GM12878 (cell line): ENCODE measurements around the gene CRY1. TPM values are rescaled to one million over a fixed set of nuclear protein-coding genes. Genes with fewer than 3 reads are reported as not detected.

Source experiments
- CTCF ChIP-seq, 3 experiments: IDR thresholded peaks in 2 of 3; conservative IDR thresholded peaks in 1 of 3; 2 replicates each; pipeline ENCODE4 v1.5.1; 2011; ENCODE audit warnings: low read depth in 3 of 3, low read length in 3 of 3, mild to moderate bottlenecking in 3 of 3, control low read depth in 2 of 3, moderate library complexity in 2 of 3, inconsistent platforms in 1 of 3, mixed read lengths in 1 of 3; ENCODE audit not compliant: control insufficient read depth in 2 of 3, insufficient read depth in 1 of 3; ENCODE audit errors: extremely low read depth in 1 of 3
- HDGF ChIP-seq: fragments of 450-650 bp; IDR thresholded peaks from 2 replicates; pipeline ENCODE4 v1.6.1; 2016; ENCODE audit warnings: antibody characterized with exemption
- MEF2A ChIP-seq: IDR thresholded peaks from 2 replicates; pipeline ENCODE4 v1.6.1; 2011; ENCODE audit warnings: low read depth, mild to moderate bottlenecking, low read length, moderate library complexity; ENCODE audit not compliant: insufficient read depth
- MEF2B ChIP-seq: fragments of 450-650 bp; IDR thresholded peaks from 2 replicates; pipeline ENCODE4 v1.6.1; 2018; ENCODE audit warnings: mild to moderate bottlenecking, moderate library complexity; ENCODE audit not compliant: partially characterized antibody, poor library complexity, severe bottlenecking
- MLLT1 ChIP-seq: fragments of 450-650 bp; IDR thresholded peaks from 2 replicates; pipeline ENCODE4 v1.6.1; 2016; ENCODE audit warnings: mild to moderate bottlenecking
- MYC ChIP-seq: IDR thresholded peaks from 2 replicates; pipeline ENCODE4 v1.6.1; 2011; ENCODE audit warnings: mild to moderate bottlenecking, low read length, moderate library complexity, inconsistent platforms; ENCODE audit not compliant: insufficient read depth, insufficient replicate concordance, insufficient read length, severe bottlenecking
- POU2F2 ChIP-seq: IDR thresholded peaks from 3 replicates; pipeline ENCODE4 v1.6.1; 2011; ENCODE audit warnings: low read depth, mild to moderate bottlenecking, low read length, borderline replicate concordance
- SIN3A ChIP-seq: IDR thresholded peaks from 2 replicates; pipeline ENCODE4 v1.6.1; 2012; ENCODE audit warnings: low read depth, low read length, improper control_type of control experiment
- SMARCA5 ChIP-seq: fragments of 450-650 bp; IDR thresholded peaks from 2 replicates; pipeline ENCODE4 v1.6.1; 2017; ENCODE audit warnings: mild to moderate bottlenecking
- STAT1 ChIP-seq: fragments of 450-650 bp; conservative IDR thresholded peaks from 2 replicates; pipeline ENCODE4 v1.6.1; 2014; ENCODE audit warnings: antibody characterized with exemption, mild to moderate bottlenecking
- ZBED1 ChIP-seq: IDR thresholded peaks from 2 replicates; pipeline ENCODE4 v1.6.1; 2016; ENCODE audit warnings: borderline replicate concordance
- ZNF274 ChIP-seq: IDR thresholded peaks from one replicate; pipeline ENCODE4 v1.8.0; 2011; ENCODE audit not compliant: insufficient read length, insufficient read depth
- polyA plus RNA-seq, 11 experiments: library from polyadenylated mRNA; depleted of rRNA in 4 of 11; unstranded in 6 of 11; stranded (reverse) in 5 of 11; fragments of >200 nt; fragmentation: Nextera tagmentation in 4 of 11; fragmentation: Illumina TruSeq in 1 of 11; extraction: Ambion mirVana in 4 of 11; extraction: Trizol in 1 of 11; gene quantifications; 1 replicate in 1 of 11; 2 replicates in 10 of 11; pipeline versions ENCODE4 v1.2.1 to v1.2.3, GENCODE V29; 2011 to 2016; ENCODE audit warnings: inconsistent platforms in 2 of 11, missing spikeins in 2 of 11, low read depth in 1 of 11
- total RNA-seq, 4 experiments: library from RNA; depleted of rRNA in 3 of 4; stranded (reverse); fragments of >200 nt in 3 of 4; fragmentation: Illumina TruSeq in 1 of 4; extraction: Trizol in 1 of 4; gene quantifications; 2 replicates each; pipeline versions ENCODE4 v1.2.1 to v1.2.3, GENCODE V29; 2013 to 2021

Gene CRY1
- total and polyA plus RNA-seq, 10 of the 15 experiments (the other 5 are each of a cell fraction or from before 2014, with no cell fraction given) = 1.6 to 10.9 (median 5.4) TPM

DNA sequence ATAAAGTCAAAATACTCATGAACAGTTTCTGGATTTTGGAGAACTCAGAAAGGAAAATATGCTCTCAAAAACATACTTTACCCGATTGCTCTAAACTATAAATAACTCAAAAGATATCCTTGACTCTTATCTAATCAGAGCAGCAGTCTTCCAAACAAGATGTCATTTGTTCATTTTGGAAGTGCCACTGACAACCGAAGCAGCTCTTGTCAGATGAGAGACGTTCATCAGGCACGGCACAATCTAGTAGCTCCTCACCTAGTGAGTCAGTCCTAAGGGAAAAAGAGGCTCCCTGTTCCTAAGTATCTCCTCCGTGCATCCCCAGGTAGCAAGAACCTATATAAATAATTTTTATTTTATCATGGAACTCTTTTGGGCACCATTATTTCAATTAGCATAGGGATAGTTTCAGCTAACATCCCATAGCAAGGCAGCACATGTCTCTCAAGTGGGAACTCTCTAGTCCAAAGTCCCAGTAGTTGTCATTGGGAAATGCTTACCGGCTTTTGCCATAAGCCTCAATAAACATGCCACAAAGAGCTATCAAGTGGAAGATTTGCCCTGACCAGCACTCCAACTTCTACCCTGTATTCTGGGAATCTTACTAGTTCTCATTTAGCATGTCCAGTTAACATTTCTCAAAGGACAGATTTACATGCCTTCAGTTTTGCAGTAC, 151.7 kb downstream of the CRY1 start (continued):
- TF ChIP-seq MLLT1 = no peak
- TF ChIP-seq ZNF274 = no peak
- TF ChIP-seq MYC = no peak
- TF ChIP-seq SIN3A = no peak
- no peak for TF ChIP-seq HDGF
- TF ChIP-seq CTCF (IDR thresholded peaks at IDR 0.05 in 2 of 3, conservative IDR thresholded peaks at IDR 0.05 in 1 of 3; ENCODE audit: control insufficient read depth in 2 of 3, extremely low read depth in 1 of 3, insufficient read depth in 1 of 3, low read depth in 3 of 3, low read length in 3 of 3) = no peak
- TF ChIP-seq MEF2A = no peak
- no peak for TF ChIP-seq SMARCA5
- no peak for TF ChIP-seq ZBED1
- no peak for TF ChIP-seq MEF2B
- no peak for TF ChIP-seq POU2F2
- TF ChIP-seq STAT1 = no peak

Other genes starting within 250 kb of the CRY1 start
- 19.5 and 20.7 TPM in 2 replicates for gene TMEM263, start 137.6 kb downstream of the CRY1 start, total RNA-seq (2014; rRNA removed)
- 30.8 and 31.2 TPM in 2 replicates for gene TMEM263, start 137.6 kb downstream of the CRY1 start, total RNA-seq (2014; rRNA removed; fragmentation: Illumina TruSeq; extraction: Trizol)
- gene TMEM263, start 137.6 kb downstream of the CRY1 start, total RNA-seq (2021) = 30.9 and 31.3 TPM in 2 replicates
- gene TMEM263, start 137.6 kb downstream of the CRY1 start, polyA plus RNA-seq (2011; rRNA removed) = 30.9 and 51.7 TPM in 2 replicates
- gene TMEM263, start 137.6 kb downstream of the CRY1 start, polyA plus RNA-seq (2014; fragmentation: Illumina TruSeq; extraction: Trizol) = 24.4 and 32.6 TPM in 2 replicates
- gene TMEM263, start 137.6 kb downstream of the CRY1 start, polyA plus RNA-seq (2014; fragmentation: Nextera tagmentation; extraction: Ambion mirVana) = 10 to 100 TPM; 17.2 to 21.9 TPM
- 13.3 and 15.4 TPM in 2 replicates for gene TMEM263, start 137.6 kb downstream of the CRY1 start, polyA plus RNA-seq (2014; rRNA removed)
- gene TMEM263, start 137.6 kb downstream of the CRY1 start, polyA plus RNA-seq (2016; fragmentation: Nextera tagmentation; extraction: Ambion mirVana) = 10 to 100 TPM; 40.9 to 41.3 TPM
- 5.0 and 5.5 TPM in 2 replicates for gene MTERF2, start 106.4 kb downstream of the CRY1 start, total RNA-seq (2014; rRNA removed)
- 6.4 and 8.2 TPM in 2 replicates for gene MTERF2, start 106.4 kb downstream of the CRY1 start, total RNA-seq (2014; rRNA removed; fragmentation: Illumina TruSeq; extraction: Trizol)
- gene MTERF2, start 106.4 kb downstream of the CRY1 start, total RNA-seq (2021) = 5.8 and 7.1 TPM in 2 replicates
- gene MTERF2, start 106.4 kb downstream of the CRY1 start, polyA plus RNA-seq (2011; rRNA removed) = 5.7 and 8.1 TPM in 2 replicates
- 7.9 and 14.0 TPM in 2 replicates for gene MTERF2, start 106.4 kb downstream of the CRY1 start, polyA plus RNA-seq (2014; fragmentation: Illumina TruSeq; extraction: Trizol)
- 1 to 10 TPM; 2.1 to 3.6 TPM for gene MTERF2, start 106.4 kb downstream of the CRY1 start, polyA plus RNA-seq (2014; fragmentation: Nextera tagmentation; extraction: Ambion mirVana)
- 7.2 and 9.6 TPM in 2 replicates for gene MTERF2, start 106.4 kb downstream of the CRY1 start, polyA plus RNA-seq (2014; rRNA removed)
- 1 to 10 TPM; 8.4 to 9.8 TPM for gene MTERF2, start 106.4 kb downstream of the CRY1 start, polyA plus RNA-seq (2016; fragmentation: Nextera tagmentation; extraction: Ambion mirVana)